HepG2 (cell line): Measurements from ENCODE around the gene MIF4GD. TPM values are rescaled to one million over a fixed set of nuclear protein-coding genes. Genes with fewer than 3 reads are reported as not detected.
A peak's percentile ranks its signal among the peaks of the same experiment; 100 is the strongest.

Experiments
- ARID3A ChIP-seq: IDR thresholded peaks from 2 replicates; pipeline ENCODE4 v1.6.1; 2012; ENCODE audit warnings: low read depth, low read length, improper control_type of control experiment
- FOSL2 ChIP-seq: sonication (generic); formaldehyde crosslinking; IDR thresholded peaks from 2 replicates; pipeline ENCODE4 v1.4.0; 2020; ENCODE audit warnings: missing genetic modification reagents
- FOXP4 ChIP-seq: sonication (generic); formaldehyde crosslinking; IDR thresholded peaks from 2 replicates; pipeline ENCODE4 v1.4.0; 2020; ENCODE audit warnings: missing genetic modification reagents
- GLMP ChIP-seq: sonication (generic); formaldehyde crosslinking; IDR thresholded peaks from 2 replicates; pipeline ENCODE4 v1.9.0; 2021; ENCODE audit warnings: missing genetic modification reagents, mild to moderate bottlenecking, borderline replicate concordance
- HBP1 ChIP-seq: IDR thresholded peaks from 2 replicates; pipeline ENCODE4 v1.6.1; 2016; ENCODE audit warnings: low read depth, control low read depth
- HIC2 ChIP-seq: sonication (generic); formaldehyde crosslinking; IDR thresholded peaks from 2 replicates; pipeline ENCODE4 v1.9.0; 2022; ENCODE audit warnings: low read depth, missing genetic modification reagents
- MLXIP ChIP-seq: sonication (generic); formaldehyde crosslinking; IDR thresholded peaks from 2 replicates; pipeline ENCODE4 v1.9.0; 2021; ENCODE audit warnings: missing genetic modification reagents, borderline replicate concordance
- SMAD9 ChIP-seq: sonication (generic); formaldehyde crosslinking; IDR thresholded peaks from 2 replicates; pipeline ENCODE4 v1.5.1; 2020; ENCODE audit warnings: mild to moderate bottlenecking, missing genetic modification reagents
- TFAP4 ChIP-seq: sonication (generic); IDR thresholded peaks from 2 replicates; pipeline ENCODE4 v1.6.1; 2016; ENCODE audit warnings: low read depth, borderline replicate concordance
- ZNF547 ChIP-seq: sonication (generic); formaldehyde crosslinking; IDR thresholded peaks from 2 replicates; pipeline ENCODE4 v1.5.1; 2020; ENCODE audit warnings: mild to moderate bottlenecking, missing genetic modification reagents
- ZNF557 ChIP-seq: sonication (generic); formaldehyde crosslinking; IDR thresholded peaks from 2 replicates; pipeline ENCODE4 v1.4.0; 2020; ENCODE audit warnings: missing genetic modification reagents
- polyA plus RNA-seq, 8 experiments: library from polyadenylated mRNA; depleted of rRNA in 3 of 8; stranded (reverse) in 7 of 8; unstranded in 1 of 8; fragments of >200 nt; fragmentation: Illumina TruSeq in 4 of 8; extraction: Trizol in 4 of 8; gene quantifications; 2 replicates each; pipeline versions ENCODE4 v1.2.1 to v1.2.3, GENCODE V29; 2011 to 2016; ENCODE audit warnings: low read depth in 4 of 8, missing spikeins in 1 of 8, mixed read lengths in 1 of 8; ENCODE audit not compliant: insufficient read depth in 1 of 8
- total RNA-seq, 5 experiments: library from RNA; depleted of rRNA; stranded (reverse); fragments of >200 nt; fragmentation: Illumina TruSeq; extraction: Trizol; gene quantifications; 2 replicates each; pipeline ENCODE4 v1.2.3, GENCODE V29; 2016; ENCODE audit warnings: low read depth in 1 of 5

MIF4GD gene
- total and polyA plus RNA-seq, 2 of the 13 experiments (the other 11 are each of a cell fraction or from before 2014, with no cell fraction given) = 14.0 to 28.0 TPM

- 0 out of 2 replicates have a peak, but pooled peaks have one; percentile 4 for TF ChIP-seq TFAP4
- TF ChIP-seq FOSL2 = no peak
- peak; percentile 83 for TF ChIP-seq ZNF547 (CRISPR knock-in tag)
- no peak for TF ChIP-seq ZNF557
- no peak for TF ChIP-seq MLXIP
- no peak for TF ChIP-seq HBP1
- no peak for TF ChIP-seq ARID3A
- peak; percentile 63; the same call in 1 of the 2 replicates for TF ChIP-seq SMAD9
- TF ChIP-seq FOXP4 (CRISPR knock-in tag) = peak; percentile 9; the same call in 1 of the 2 replicates
- TF ChIP-seq GLMP (CRISPR knock-in tag) = no peak
- TF ChIP-seq HIC2 = peak; percentile 18; the same call in 1 of the 2 replicates
Observed at GRCh38 chr17:75271233-75271954, 363 bp upstream of the MIF4GD start (continued).
